Stimulated activated CD8-positive, alpha-beta memory T cell treated with anti-CD3 and anti-CD28 coated beads, Interleukin-4, amount 100 ng/mL, for 1 hour (primary cell): ENCODE results near the gene MLXIP.
"Not testable (repeated sequence)": the region's sequence is repeated elsewhere in the genome, so short reads cannot be mapped to it uniquely, and the experiment has no call there.

ENCODE experiments used
- DNase-seq, 2 donors: peaks; one replicate each; pipeline ENCODE4 v3.0.0-alpha.2; 2020; ENCODE audit warnings: low read depth in 2 of 2, low spot score in 1 of 2

Gene MLXIP

DNA sequence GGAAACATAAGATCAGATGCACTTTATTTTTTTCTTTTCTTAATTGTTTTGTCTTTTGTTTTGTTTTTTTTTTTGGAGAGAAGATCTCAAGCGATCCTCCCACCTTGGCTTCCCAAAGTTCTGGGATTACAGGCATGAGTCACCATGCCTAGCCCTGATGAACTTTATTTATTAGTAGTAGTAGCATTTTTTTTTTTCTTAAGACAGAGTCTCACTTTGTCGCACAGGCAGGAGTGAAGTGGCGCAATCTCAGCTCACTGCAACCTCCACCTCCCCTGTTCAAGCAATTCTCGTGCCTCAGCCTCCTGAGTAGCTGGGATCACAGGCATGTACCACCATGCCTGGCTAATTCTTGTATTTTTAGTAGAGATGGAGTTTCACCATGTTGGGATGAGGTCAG is 97.9 kb downstream of the MLXIP start:
- not testable (repeated sequence) for DNase-seq

DNA sequence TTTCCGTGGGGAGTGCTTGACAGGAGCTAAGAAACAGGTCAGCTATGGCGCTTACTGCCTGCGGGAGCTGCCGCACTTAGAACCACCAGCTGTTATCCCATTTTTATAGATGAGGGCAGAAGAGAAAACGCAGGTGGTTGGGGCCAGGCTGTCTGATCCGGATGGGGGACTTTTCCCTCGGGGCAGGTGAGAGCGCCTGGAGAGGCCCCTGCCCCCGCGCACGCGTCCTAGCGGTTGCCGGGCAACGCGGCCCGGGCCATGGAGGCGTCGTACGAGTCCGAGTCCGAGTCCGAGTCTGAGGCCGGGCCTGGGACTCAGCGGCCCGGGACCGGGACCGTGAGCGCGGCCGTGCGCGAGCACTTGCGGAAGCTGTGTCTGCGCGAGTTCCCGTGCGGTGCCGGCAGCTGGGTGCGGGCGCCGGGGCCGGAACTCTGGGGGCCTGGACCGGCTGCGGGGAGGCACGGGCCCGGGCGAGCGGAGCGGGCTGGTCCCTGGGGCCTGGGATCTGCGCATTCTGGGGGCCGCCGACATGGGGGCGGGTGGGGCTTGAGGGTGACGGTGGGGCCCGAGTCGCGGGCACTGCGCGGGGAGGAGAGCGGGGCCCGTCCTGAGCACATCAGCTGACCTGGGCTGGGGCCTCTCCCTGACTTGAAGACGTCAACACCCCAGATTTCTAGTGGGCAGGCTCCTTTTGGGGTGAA is 104.5 kb downstream of the MLXIP start, which contains the start of gene LRRC43:
Gene LRRC43 (plus strand): TSS at position 237 of the 701 bp plus-strand sequence. CDS start 22 bp downstream, at position 259.
- no peak for DNase-seq

DNA sequence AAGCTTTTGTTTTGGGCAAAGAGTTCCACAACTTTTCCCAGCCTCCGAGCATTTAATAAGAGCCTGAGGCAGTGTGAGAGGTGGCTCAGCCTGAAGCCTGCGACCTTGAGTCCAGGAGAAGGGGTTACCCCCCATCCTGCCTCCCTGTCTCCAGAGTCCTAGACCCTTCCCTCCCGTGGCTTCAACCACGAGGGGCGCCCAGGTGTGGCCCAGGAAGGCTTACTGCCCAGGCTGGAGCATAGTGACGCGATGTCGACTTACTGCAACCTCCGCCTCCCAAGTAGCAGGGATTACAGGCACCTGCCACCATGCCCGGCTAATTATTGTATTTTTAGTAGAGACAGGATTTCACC is 105.0 kb downstream of the MLXIP start:
- no peak for DNase-seq

DNA sequence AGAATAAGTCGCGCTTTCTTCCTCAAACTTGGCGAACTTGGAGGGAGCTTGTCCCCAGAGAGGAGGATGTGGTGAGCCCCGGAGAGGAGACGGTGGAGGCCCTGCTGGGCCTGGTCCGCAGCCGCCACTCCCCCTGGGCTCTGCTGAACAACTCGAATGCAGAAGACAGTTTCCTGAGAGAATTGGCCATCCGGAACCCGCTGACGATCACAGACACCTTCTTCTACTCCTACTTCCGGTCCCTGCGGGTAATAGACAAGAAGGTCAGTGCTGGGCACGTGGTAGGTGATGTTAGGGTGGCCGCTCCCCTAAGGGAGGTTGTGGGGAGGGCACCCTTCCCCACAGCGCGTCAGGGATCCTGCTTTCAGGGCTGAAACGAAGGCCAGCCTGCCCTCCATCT is 106.0 kb downstream of the MLXIP start:
- DNase-seq, result no peak

DNA sequence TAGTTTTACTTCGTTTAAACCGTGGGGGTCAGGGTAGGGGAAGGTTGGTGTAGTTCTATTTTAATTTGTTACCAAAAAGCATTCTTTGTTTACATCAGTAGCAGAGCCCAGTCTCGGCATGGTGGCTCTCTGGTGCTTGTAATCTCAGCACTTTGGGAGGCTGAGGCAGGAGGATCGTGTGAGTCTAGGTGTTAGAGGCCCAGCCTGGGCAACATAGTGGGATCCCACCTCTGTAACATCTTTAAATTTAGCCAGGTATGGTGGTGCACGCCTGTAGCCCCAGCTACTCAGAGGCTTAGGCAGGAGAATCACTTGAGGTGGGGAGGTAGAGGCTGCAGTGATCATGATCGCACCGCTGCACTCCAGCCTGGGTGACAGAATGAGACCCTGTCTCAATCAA is 106.5 kb downstream of the MLXIP start:
- DNase-seq, result no peak

DNA sequence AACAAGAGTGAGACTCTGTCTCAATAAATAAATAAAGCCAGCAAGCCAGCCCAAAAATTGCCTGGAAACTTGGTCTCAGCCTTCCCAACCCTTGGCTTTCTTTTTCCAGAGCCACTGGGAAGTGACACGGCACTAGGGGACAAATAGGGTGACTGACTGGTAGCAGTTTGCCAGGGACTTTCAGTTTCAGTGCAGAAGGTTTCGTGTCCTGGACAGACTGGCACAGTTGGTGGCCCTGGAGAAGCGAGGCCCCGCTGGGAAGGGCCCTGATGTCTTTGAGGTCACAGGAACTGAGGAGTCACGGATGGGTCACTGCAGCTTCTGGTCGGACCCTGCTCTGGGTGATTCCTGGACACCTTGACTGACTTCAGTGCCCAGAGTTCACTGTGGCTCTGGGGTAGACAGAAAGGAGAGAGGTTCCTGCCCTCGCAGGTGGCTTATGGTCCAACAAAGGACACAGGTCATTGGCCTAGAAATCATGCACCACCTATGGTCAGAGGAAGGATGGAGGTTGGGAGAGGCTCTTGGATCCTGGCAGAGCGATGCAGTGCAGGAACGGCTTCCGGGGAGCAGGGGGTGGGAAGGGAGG is 107.0 kb downstream of the MLXIP start:
- no peak for DNase-seq

DNA sequence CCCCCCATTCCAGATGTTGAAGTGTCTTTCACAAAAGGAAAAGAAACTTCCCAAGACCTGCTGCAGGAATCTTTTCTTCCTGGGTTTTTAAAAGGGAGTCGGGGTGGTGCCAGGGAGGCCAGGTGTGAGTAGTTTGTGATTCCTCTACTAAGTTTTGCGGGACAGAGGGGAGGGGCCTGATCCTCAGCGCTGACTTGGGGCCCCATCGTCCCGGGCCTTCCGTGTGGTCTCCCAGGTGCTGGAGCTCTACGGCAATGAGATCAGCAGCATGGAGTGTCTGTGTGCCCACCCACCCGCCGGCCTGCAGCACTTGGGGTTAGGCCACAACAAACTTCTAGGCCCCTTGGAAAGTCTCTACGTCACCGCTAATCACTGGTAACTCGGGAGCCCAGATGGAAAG is 108.9 kb downstream of the MLXIP start:
- no peak for DNase-seq

DNA sequence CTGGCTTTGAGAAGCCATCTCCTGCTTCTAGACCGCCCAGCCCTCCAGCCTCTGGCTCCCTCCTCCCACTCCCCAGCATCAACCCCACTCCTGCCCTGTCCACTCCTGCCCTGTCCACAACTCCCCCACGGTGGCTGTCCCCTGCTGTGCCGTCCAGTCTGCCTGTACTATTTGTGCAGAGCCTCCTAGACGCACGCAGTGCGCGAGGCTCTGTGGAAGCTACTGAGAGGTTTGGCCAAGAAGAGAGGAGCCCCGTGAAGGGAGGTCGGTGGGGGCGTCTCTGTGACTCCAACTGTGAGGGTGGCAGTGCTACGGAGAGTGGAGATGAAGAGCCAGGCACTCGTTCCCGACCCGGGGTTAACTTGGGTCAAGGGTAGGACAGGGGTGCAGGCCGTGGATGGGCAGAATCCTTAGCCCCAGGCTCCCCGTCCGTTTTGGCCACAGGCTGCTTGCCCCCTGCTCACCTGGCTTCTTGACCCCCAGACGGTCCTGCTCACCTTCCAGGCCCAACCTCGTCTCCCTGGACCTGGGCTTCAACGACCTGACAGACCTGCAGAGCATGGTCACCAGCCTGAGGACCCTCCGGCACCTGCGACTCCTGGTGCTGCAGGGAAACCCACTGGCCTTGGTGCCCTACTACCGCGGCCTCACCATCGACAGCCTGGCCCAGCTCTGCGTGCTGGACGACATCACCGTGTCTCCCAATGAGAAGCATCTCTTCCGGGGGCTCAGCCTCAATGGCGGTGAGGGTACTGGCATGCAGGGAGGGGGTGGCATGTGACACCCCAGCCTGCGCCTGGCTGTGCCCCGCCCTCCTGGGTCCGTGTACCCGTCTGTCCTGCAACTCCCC is 111.3 kb downstream of the MLXIP start:
- DNase-seq, result no peak

DNA sequence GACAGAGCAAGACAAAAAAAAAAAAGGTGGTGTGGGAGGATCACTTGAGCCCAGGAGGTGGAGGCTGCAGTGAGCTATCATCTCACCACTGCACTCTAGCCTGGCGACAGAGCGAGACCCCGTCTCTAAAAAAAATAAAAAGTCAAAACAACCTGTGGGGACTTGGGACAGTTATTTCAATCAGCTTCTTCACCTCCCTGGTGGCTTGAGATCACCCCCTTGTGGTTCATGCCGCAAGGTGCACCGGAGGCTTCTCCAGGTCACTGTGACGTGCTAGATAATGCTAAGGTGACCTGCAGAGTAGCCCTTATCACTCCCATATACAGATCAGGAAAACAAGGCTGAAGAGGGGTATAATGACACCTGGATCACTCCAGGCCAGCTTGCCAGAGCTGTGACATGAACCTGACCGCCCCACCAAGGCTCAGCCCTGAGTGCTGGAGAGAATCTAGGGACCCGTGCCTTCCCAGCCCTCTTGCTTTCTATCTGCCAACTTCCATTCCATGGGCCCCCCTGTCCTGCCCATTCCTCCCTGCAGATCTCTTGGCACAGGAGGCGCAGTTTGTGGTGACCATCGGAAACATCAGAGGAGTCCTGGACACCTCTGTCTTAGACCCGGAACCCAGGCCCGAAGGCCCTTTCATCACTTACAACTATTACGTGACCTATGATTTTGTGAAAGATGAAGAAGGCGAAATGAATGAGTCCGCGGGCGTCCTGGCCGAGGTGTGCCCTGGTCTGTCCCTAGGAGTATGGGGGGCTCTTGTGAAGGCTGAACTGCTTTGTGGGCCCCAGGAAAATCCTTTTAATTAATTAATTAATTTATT is 112.5 kb downstream of the MLXIP start:
- peak in 1 of 2 donors; percentile 47 for DNase-seq

DNA sequence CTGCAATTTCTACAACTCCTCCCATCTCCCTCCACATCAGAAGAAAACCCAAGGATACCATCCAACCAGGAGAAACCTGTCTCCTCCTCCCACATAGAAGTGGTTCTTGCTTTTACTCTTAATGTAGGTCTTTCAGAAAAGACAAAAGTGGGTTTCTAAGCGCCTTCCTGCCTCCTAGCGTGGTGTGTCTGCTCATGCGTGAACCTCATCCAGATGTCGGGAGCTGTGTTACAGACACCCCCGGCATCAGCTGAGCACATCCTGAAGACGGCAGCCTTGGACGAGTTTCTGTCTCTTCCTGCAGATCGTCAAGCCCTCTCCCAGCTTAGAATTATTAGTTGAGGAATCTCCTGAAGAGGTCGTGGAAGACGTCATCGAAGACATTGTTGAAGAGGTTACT is 113.9 kb downstream of the MLXIP start:
- no peak for DNase-seq

DNA sequence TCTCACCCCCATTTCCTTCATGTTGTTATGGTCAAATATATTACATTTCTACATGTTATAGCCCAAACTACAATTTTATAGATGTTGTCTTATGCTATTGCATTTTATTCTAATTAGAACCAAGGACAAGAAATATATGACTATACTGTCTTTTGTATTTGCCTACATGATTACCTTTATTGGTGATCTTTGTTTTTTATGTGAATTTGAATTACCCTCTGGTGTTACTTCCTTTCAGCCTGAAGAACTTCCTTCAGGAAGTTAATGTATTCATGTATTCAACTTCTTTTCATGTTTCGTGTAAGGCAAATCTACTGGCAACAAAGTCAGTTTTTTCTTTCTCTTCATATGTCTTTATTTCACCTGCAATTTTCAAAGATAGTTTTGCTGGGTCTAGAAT is 116.2 kb downstream of the MLXIP start:
- no peak for DNase-seq

DNA sequence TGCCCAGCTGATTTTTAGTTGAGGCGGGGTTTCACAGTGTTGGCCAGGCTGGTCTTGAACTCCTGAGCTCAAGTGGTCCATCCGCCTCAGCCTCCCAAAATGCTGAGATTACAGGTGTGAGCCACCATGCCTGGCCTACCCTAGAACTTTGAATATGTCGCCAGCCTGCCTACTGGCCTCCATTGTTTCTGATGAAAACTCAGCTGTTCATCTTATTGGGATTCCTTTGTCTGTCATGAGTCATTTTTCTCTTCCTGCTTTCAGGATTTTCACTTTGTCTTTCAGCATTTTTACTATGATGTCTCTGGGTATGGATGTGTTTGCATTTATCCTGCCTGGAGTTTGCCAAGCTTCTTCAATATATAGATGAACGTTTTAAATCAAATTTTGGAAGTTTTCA is 116.8 kb downstream of the MLXIP start:
- no peak for DNase-seq
